Neural progenitor cell (in vitro differentiated cells): ENCODE data around the gene OPN3. TPM values are rescaled to one million over a fixed set of nuclear protein-coding genes. Genes with fewer than 3 reads are reported as not detected.

Source experiments
- DNase-seq: peaks from one replicate; pipeline ENCODE4 v3.0.0-alpha.2; 2016; ENCODE audit warnings: low spot score
- H2AFZ ChIP-seq: fragments of 200-600 bp; sonication (generic); replicated peaks from 2 replicates; pipeline ENCODE4 v1.6.1; 2016; ENCODE audit warnings: antibody characterized with exemption
- H3F3A ChIP-seq: fragments of 200-600 bp; sonication (generic); 2 replicates; pipeline ENCODE4 v1.6.1; 2016; ENCODE audit warnings: antibody characterized with exemption, low read depth
- H3K27ac ChIP-seq: fragments of 200-600 bp; sonication (generic); 2 replicates; pipeline ENCODE4 v1.5.1; 2016; ENCODE audit warnings: mild to moderate bottlenecking
- H3K27me3 ChIP-seq: fragments of 200-600 bp; sonication (generic); 2 replicates; pipeline ENCODE4 v1.6.1; 2016; ENCODE audit warnings: mild to moderate bottlenecking, moderate library complexity
- H3K36me3 ChIP-seq: fragments of 200-600 bp; sonication (generic); 2 replicates; pipeline ENCODE4 v1.5.1; 2016
- H3K4me1 ChIP-seq: fragments of 200-600 bp; sonication (generic); 2 replicates; pipeline ENCODE4 v1.6.1; 2016; ENCODE audit warnings: mixed run types
- H3K4me2 ChIP-seq: fragments of 200-600 bp; sonication (generic); 2 replicates; pipeline ENCODE4 v1.6.1; 2016
- H3K4me3 ChIP-seq: fragments of 200-600 bp; sonication (generic); 2 replicates; pipeline ENCODE4 v1.5.1; 2016
- H3K79me2 ChIP-seq: fragments of 200-600 bp; sonication (generic); 2 replicates; pipeline ENCODE4 v1.6.1; 2016; ENCODE audit warnings: low read depth
- H3K9ac ChIP-seq: fragments of 200-600 bp; sonication (generic); 2 replicates; pipeline ENCODE4 v1.6.1; 2016
- H3K9me3 ChIP-seq: fragments of 200-600 bp; sonication (generic); 2 replicates; pipeline ENCODE4 v1.5.1; 2016; ENCODE audit warnings: low read depth
- H4K20me1 ChIP-seq: fragments of 200-600 bp; sonication (generic); 2 replicates; pipeline ENCODE4 v1.6.1; 2016; ENCODE audit warnings: low read depth
- H3K27ac Mint-ChIP-seq: 3 replicates; pipeline ENCODE4 v1.8.0; 2021; ENCODE audit warnings: mixed read lengths
- H3K27me3 Mint-ChIP-seq: 2 replicates; pipeline ENCODE4 v1.8.0; 2022; ENCODE audit warnings: low read depth, mild to moderate bottlenecking, inconsistent platforms, moderate library complexity, mixed read lengths; ENCODE audit not compliant: insufficient read depth
- H3K36me3 Mint-ChIP-seq: 3 replicates; pipeline ENCODE4 v1.8.0; 2021; ENCODE audit warnings: mixed read lengths
- H3K4me1 Mint-ChIP-seq: 3 replicates; pipeline ENCODE4 v1.8.0; 2021; ENCODE audit warnings: mixed read lengths
- H3K4me3 Mint-ChIP-seq: 3 replicates; pipeline ENCODE4 v1.8.0; 2021; ENCODE audit warnings: mild to moderate bottlenecking, moderate library complexity, mixed read lengths
- H3K9me3 Mint-ChIP-seq: 3 replicates; pipeline ENCODE4 v1.8.0; 2020; ENCODE audit warnings: mixed read lengths
- EZH2 ChIP-seq: fragments of 200-600 bp; sonication (generic); IDR thresholded peaks from 2 replicates; pipeline ENCODE4 v1.6.1; 2017; ENCODE audit warnings: antibody characterized with exemption, mild to moderate bottlenecking, moderate library complexity
- EZH2phosphoT487 ChIP-seq: fragments of 200-600 bp; sonication (generic); IDR thresholded peaks from 2 replicates; pipeline ENCODE4 v1.6.1; 2017; ENCODE audit warnings: antibody characterized with exemption
- total RNA-seq: library from RNA; depleted of rRNA; stranded (reverse); fragments of >200 nt; gene quantifications from 2 replicates; pipeline ENCODE4 v1.2.3, GENCODE V29; 2015; ENCODE audit warnings: low replicate concordance
- TF ChIP-seq, protein P1 (sequence below): fragments of 200-600 bp; sonication (generic); IDR thresholded peaks from 2 replicates; pipeline ENCODE4 v1.5.1; 2017; ENCODE audit warnings: antibody characterized with exemption, mild to moderate bottlenecking

OPN3 gene
- total RNA-seq, 1 donor from 2014 or later = 53.5 TPM

DNA sequence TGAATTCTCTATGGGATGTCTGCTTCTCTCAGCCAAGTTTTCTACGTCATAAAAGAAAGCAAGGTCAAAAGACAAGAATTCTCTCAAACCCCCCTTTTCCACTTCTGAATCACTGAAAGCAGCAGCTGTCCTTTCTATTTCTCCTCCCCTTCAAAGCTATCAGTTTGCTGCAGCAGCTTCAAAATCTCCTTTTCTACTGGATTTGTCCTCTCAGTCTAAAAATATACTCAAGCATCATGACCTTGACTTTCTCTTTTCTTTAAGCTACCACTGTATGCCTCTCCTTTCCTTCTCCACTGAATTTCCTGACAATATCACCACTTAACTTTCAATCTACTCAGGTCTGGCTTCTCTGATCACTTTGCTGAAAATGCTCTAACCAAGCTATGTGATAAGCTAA lies 13.8 kb upstream of the OPN3 start:
- no peak for DNase-seq

DNA sequence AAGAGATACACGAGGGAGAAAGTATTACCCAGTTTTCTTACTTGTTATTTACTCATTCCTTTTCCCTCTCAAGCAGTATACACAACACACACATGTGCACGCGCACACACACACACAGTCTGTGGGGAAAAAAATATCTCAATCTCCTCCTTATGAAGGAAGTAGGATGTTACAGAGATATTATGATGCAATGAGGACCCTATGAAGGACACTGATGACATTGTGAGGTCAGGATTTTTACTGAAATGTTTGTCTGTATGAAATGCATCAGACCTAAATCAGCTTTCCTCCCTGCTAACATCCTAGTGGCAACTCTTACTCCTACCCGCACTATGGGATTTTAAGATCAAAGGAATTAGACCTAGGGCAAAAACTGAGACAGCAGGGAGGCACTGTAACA lies 11.8 kb upstream of the OPN3 start, which contains the start of gene WDR64:
TSS of gene WDR64 (plus strand) at position 270 of the 400 bp plus-strand sequence. CDS start 204 bp downstream, outside the sequence.
- Mint-ChIP-seq H3K27me3 (peaks cover 2% of the 10 kb centered on the region), H3K36me3 (no peaks in the 10 kb centered on the region), H3K4me1 (peaks cover 2% of the 10 kb centered on the region), H3K4me3 (no peak within 1 kb of the TSS), H3K9me3 (peaks cover 2% of the 10 kb centered on the region), H3K27ac (no peak within 1 kb of the TSS)
- Histone ChIP-seq H2AFZ (no peak within 1 kb of the TSS), H3K36me3 (no peaks in the 10 kb centered on the region), H3F3A (no peaks in the 10 kb centered on the region), H3K27ac (no peak within 1 kb of the TSS), H3K79me2 (no peaks in the 10 kb centered on the region), H3K4me1 (no peaks in the 10 kb centered on the region), H3K9ac (no peak within 1 kb of the TSS), H3K27me3 (no peaks in the 10 kb centered on the region), H3K4me2 (no peak within 1 kb of the TSS), H3K4me3 (no peak within 1 kb of the TSS), H4K20me1 (no peaks in the 10 kb centered on the region), H3K9me3 (no peaks in the 10 kb centered on the region)
- no peak for TF ChIP-seq EZH2phosphoT487
- TF ChIP-seq, protein P1, sequence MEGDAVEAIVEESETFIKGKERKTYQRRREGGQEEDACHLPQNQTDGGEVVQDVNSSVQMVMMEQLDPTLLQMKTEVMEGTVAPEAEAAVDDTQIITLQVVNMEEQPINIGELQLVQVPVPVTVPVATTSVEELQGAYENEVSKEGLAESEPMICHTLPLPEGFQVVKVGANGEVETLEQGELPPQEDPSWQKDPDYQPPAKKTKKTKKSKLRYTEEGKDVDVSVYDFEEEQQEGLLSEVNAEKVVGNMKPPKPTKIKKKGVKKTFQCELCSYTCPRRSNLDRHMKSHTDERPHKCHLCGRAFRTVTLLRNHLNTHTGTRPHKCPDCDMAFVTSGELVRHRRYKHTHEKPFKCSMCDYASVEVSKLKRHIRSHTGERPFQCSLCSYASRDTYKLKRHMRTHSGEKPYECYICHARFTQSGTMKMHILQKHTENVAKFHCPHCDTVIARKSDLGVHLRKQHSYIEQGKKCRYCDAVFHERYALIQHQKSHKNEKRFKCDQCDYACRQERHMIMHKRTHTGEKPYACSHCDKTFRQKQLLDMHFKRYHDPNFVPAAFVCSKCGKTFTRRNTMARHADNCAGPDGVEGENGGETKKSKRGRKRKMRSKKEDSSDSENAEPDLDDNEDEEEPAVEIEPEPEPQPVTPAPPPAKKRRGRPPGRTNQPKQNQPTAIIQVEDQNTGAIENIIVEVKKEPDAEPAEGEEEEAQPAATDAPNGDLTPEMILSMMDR = no peak
- TF ChIP-seq EZH2 = no peak
- DNase-seq = no peak

More for the DNA sequence above, 13.8 kb upstream of the OPN3 start:
- Histone ChIP-seq H3K36me3 (no peaks in the 10 kb centered on the region), H3F3A (no peaks in the 10 kb centered on the region), H3K9ac (no peak overlapping the region), H3K27me3 (no peaks in the 10 kb centered on the region), H4K20me1 (no peaks in the 10 kb centered on the region), H2AFZ (no peak overlapping the region), H3K4me3 (no peak overlapping the region), H3K4me2 (no peak overlapping the region), H3K27ac (no peak overlapping the region), H3K4me1 (no peaks in the 10 kb centered on the region), H3K79me2 (no peaks in the 10 kb centered on the region), H3K9me3 (no peaks in the 10 kb centered on the region)
- H3K27ac Mint-ChIP-seq = no peak overlapping the region
- H3K4me1 Mint-ChIP-seq = peaks cover 2% of the 10 kb centered on the region
- no peak overlapping the region for H3K4me3 Mint-ChIP-seq
- TF ChIP-seq EZH2 (no peak), EZH2phosphoT487 (no peak)
- TF ChIP-seq, protein P1 = no peak
- H3K27me3 Mint-ChIP-seq = peaks cover 4% of the 10 kb centered on the region
- no peaks in the 10 kb centered on the region for H3K36me3 Mint-ChIP-seq
- peaks cover 2% of the 10 kb centered on the region for H3K9me3 Mint-ChIP-seq

DNA sequence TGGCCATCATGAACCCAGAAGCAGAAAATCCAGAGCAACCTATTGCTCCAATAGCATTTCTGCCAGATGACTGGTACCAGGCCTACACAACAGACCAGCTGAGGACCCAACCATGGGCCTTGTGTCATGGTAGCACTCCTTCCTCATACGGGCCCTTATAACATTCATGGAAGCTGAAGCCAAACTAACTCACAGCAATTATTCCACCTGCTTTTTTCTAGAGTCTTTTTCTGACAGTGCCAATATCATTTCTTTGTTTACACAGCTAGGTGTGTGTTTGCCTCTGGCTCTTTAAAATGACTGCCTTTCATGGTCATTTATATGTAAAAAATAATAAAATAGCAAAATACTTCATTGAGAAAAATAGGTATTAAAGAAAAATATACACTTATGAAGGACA lies 8.0 kb upstream of the OPN3 start:
- no peaks in the 10 kb centered on the region for H3K27me3 ChIP-seq
- H3K4me3 ChIP-seq = no peak overlapping the region
- Mint-ChIP-seq H3K4me3 (no peak overlapping the region), H3K27ac (no peak overlapping the region), H3K36me3 (no peaks in the 10 kb centered on the region), H3K4me1 (peaks cover 2% of the 10 kb centered on the region), H3K9me3 (peaks cover 4% of the 10 kb centered on the region), H3K27me3 (peaks cover 5% of the 10 kb centered on the region)
- no peak overlapping the region for H3K9ac ChIP-seq
- no peaks in the 10 kb centered on the region for H3K79me2 ChIP-seq
- no peak overlapping the region for H3K27ac ChIP-seq
- H4K20me1 ChIP-seq = no peaks in the 10 kb centered on the region
- H3K9me3 ChIP-seq = no peaks in the 10 kb centered on the region
- H3F3A ChIP-seq = no peaks in the 10 kb centered on the region
- no peaks in the 10 kb centered on the region for H3K36me3 ChIP-seq
- no peak overlapping the region for H2AFZ ChIP-seq
- TF ChIP-seq EZH2phosphoT487 = no peak
- TF ChIP-seq EZH2 = no peak
- TF ChIP-seq, protein P1 = no peak
- no peak for DNase-seq
- H3K4me2 ChIP-seq = no peak overlapping the region
- no peaks in the 10 kb centered on the region for H3K4me1 ChIP-seq
